ENCODE data around the gene RAPH1.

RAPH1 gene

GRCh38 chr2:203462308-203462707 lies 72.8 kb downstream of the RAPH1 start:
- no peaks in the 10 kb centered on the region for H3K9me3 ChIP-seq (ENCODE audit: control insufficient read depth, insufficient read depth, low read depth, low read length)
- H3K27ac ChIP-seq (ENCODE audit: extremely low read depth, low read depth, low read length): no peak overlapping the region
- TF ChIP-seq ZNF26 (tag by site-specific recombination; IDR thresholded peaks at IDR 0.05) (no peak), ZNF449 (tag by site-specific recombination; IDR thresholded peaks at IDR 0.05) (no peak), MZF1 (tag by site-specific recombination; IDR thresholded peaks at IDR 0.05; ENCODE audit: borderline replicate concordance) (no peak), ZNF223 (tag by site-specific recombination; IDR thresholded peaks at IDR 0.05) (no peak), ZNF155 (tag by site-specific recombination; IDR thresholded peaks at IDR 0.05) (no peak), ZNF621 (tag by site-specific recombination; IDR thresholded peaks at IDR 0.05) (no peak)
- H3K36me3 ChIP-seq (ENCODE audit: control insufficient read depth in 2 of 2, insufficient read depth in 1 of 2, low read length in 2 of 2): peaks cover 7 to 17% of the 10 kb centered on the region in 2 experiments
- ChIA-PET CTCF (no interaction called here), POLR2A (no interaction called here)
- no peak overlapping the region for H3K4me3 ChIP-seq (ENCODE audit: low read depth, low read length)
- no peaks in the 10 kb centered on the region for H3K4me1 ChIP-seq (ENCODE audit: control insufficient read depth, insufficient read depth, low read length)

- no peak overlapping the region for H3K4me3 ChIP-seq (ENCODE audit: low read depth, low read length)
- ChIA-PET CTCF (interaction anchor here (0.6 kb wide), 1 partner anchor 281 kb away, joined by 5 read pairs; no protein-coding TSS in a partner anchor), POLR2A (no interaction called here)
- no peak overlapping the region for H3K27ac ChIP-seq (ENCODE audit: extremely low read depth, low read depth, low read length)
- peaks cover 7 to 18% of the 10 kb centered on the region in 2 experiments for H3K36me3 ChIP-seq (ENCODE audit: control insufficient read depth in 2 of 2, insufficient read depth in 1 of 2, low read length in 2 of 2)
- no peaks in the 10 kb centered on the region for H3K9me3 ChIP-seq (ENCODE audit: control insufficient read depth, insufficient read depth, low read depth, low read length)
- H3K4me1 ChIP-seq (ENCODE audit: control insufficient read depth, insufficient read depth, low read length): no peaks in the 10 kb centered on the region
- TF ChIP-seq ZNF157 (tag by site-specific recombination; IDR thresholded peaks at IDR 0.05) (no peak), AEBP2 (tag by site-specific recombination; IDR thresholded peaks at IDR 0.05; ENCODE audit: borderline replicate concordance) (no peak), HOXC10 (CRISPR knock-in tag; IDR thresholded peaks at IDR 0.05) (no peak), ZNF768 (tag by site-specific recombination; IDR thresholded peaks at IDR 0.05) (no peak), SALL2 (tag by site-specific recombination; IDR thresholded peaks at IDR 0.05; ENCODE audit: borderline replicate concordance) (no peak), SCRT1 (tag by site-specific recombination; IDR thresholded peaks at IDR 0.05; ENCODE audit: borderline replicate concordance) (no peak), ZNF302 (tag by site-specific recombination; IDR thresholded peaks at IDR 0.05; ENCODE audit: low read depth) (no peak), ZNF629 (tag by site-specific recombination; IDR thresholded peaks at IDR 0.05) (no peak), ZNF174 (tag by site-specific recombination; IDR thresholded peaks at IDR 0.05) (no peak), ZBTB6 (tag by site-specific recombination; IDR thresholded peaks at IDR 0.05) (no peak), ZBTB1 (tag by site-specific recombination; IDR thresholded peaks at IDR 0.05) (no peak), ZNF529 (tag by site-specific recombination; IDR thresholded peaks at IDR 0.05; ENCODE audit: insufficient replicate concordance) (no peak), GLI2 (tag by site-specific recombination; IDR thresholded peaks at IDR 0.05; ENCODE audit: borderline replicate concordance, low read depth) (no peak), SETDB1 (IDR thresholded peaks at IDR 0.05; ENCODE audit: insufficient read length, low read length) (no peak), ZNF221 (tag by site-specific recombination; IDR thresholded peaks at IDR 0.05; ENCODE audit: borderline replicate concordance) (no peak), IKZF3 (tag by site-specific recombination; IDR thresholded peaks at IDR 0.05) (no peak), ZSCAN16 (tag by site-specific recombination; IDR thresholded peaks at IDR 0.05) (no peak), ZSCAN30 (tag by site-specific recombination; IDR thresholded peaks at IDR 0.05) (no peak), SP3 (tag by site-specific recombination; IDR thresholded peaks at IDR 0.05) (no peak)
Observed at GRCh38 chr2:203461746-203462145, 73.4 kb downstream of the RAPH1 start.

Measured in HEK293 (cell line).